ENCODE measurements around the gene FAF1.

GRCh38 chr1:50775740-50776139, 184.3 kb downstream of the FAF1 start:
- TF ChIP-seq, protein P1, sequence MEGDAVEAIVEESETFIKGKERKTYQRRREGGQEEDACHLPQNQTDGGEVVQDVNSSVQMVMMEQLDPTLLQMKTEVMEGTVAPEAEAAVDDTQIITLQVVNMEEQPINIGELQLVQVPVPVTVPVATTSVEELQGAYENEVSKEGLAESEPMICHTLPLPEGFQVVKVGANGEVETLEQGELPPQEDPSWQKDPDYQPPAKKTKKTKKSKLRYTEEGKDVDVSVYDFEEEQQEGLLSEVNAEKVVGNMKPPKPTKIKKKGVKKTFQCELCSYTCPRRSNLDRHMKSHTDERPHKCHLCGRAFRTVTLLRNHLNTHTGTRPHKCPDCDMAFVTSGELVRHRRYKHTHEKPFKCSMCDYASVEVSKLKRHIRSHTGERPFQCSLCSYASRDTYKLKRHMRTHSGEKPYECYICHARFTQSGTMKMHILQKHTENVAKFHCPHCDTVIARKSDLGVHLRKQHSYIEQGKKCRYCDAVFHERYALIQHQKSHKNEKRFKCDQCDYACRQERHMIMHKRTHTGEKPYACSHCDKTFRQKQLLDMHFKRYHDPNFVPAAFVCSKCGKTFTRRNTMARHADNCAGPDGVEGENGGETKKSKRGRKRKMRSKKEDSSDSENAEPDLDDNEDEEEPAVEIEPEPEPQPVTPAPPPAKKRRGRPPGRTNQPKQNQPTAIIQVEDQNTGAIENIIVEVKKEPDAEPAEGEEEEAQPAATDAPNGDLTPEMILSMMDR (IDR thresholded peaks at IDR 0.05; ENCODE audit: low read depth, low read length, missing input control) = no peak
- no peak for TF ChIP-seq MAX (IDR thresholded peaks at IDR 0.05)
- no peak for TF ChIP-seq RAD21 (IDR thresholded peaks at IDR 0.05)

Data from liver (tissue), 3 donors.